ENCODE data around the gene RBBP8NL. TPM values are rescaled to one million over a fixed set of nuclear protein-coding genes. Genes with fewer than 3 reads are reported as not detected.

RBBP8NL gene
- total and polyA plus RNA-seq, 2 donors (not counting 1 experiment from before 2014, with no cell fraction given) = not detected

- Histone ChIP-seq H3K4me2 (ENCODE audit: extremely low read depth, insufficient read depth, low read length) (no peak overlapping the region), H4K20me1 (ENCODE audit: control insufficient read depth, extremely low read depth, insufficient read depth, low read length) (no peaks in the 10 kb centered on the region), H3K27me3 (ENCODE audit: control insufficient read depth, insufficient read depth, low read length) (peaks cover 4% of the 10 kb centered on the region), H3K27ac (ENCODE audit: insufficient read depth, low read length) (no peak overlapping the region), H2AFZ (ENCODE audit: low read length) (no peak overlapping the region), H3K36me3 (ENCODE audit: control insufficient read depth, insufficient read depth, low read length) (no peaks in the 10 kb centered on the region), H3K4me1 (ENCODE audit: control insufficient read depth, extremely low read depth, insufficient read depth, low read length) (no peaks in the 10 kb centered on the region), H3K9me3 (ENCODE audit: control insufficient read depth, insufficient read depth, low read depth, low read length) (no peaks in the 10 kb centered on the region), H3K79me2 (ENCODE audit: control insufficient read depth, insufficient read depth, low read length) (no peaks in the 10 kb centered on the region), H3K4me3 (replicated peaks in 1 of 4; ENCODE audit: control extremely low read depth in 1 of 4, insufficient read depth in 1 of 4, low read depth in 3 of 4, low read length in 4 of 4) (no peak overlapping the region), H3K9ac (ENCODE audit: insufficient read depth, low read length) (no peak overlapping the region)
- DNase-seq (ENCODE audit: low read depth in 2 of 2) = no peak
- TF ChIP-seq CTCF (conservative IDR thresholded peaks at IDR 0.05 in 1 of 2, IDR thresholded peaks at IDR 0.05 in 1 of 2; ENCODE audit: low read depth in 1 of 2, low read length in 2 of 2) = no peak
- TF ChIP-seq EZH2 (IDR thresholded peaks at IDR 0.05; ENCODE audit: low read length, missing control alignments) = no peak
These were observed 1.9 kb downstream of the RBBP8NL start for GRCh38 chr20:62425281-62426058.

GRCh38 chr20:62424249-62425107 lies 2.9 kb downstream of the RBBP8NL start:
- H3K36me3 ChIP-seq (ENCODE audit: control insufficient read depth, insufficient read depth, low read length) = no peaks in the 10 kb centered on the region
- no peak overlapping the region for H2AFZ ChIP-seq (ENCODE audit: low read length)
- H3K79me2 ChIP-seq (ENCODE audit: control insufficient read depth, insufficient read depth, low read length) = no peaks in the 10 kb centered on the region
- H3K9ac ChIP-seq (ENCODE audit: insufficient read depth, low read length) = no peak overlapping the region
- no peak for TF ChIP-seq EZH2 (IDR thresholded peaks at IDR 0.05; ENCODE audit: low read length, missing control alignments)
- H3K9me3 ChIP-seq (ENCODE audit: control insufficient read depth, insufficient read depth, low read depth, low read length) = no peaks in the 10 kb centered on the region
- no peak overlapping the region for H3K4me2 ChIP-seq (ENCODE audit: extremely low read depth, insufficient read depth, low read length)
- H3K4me3 ChIP-seq (replicated peaks in 1 of 4; ENCODE audit: control extremely low read depth in 1 of 4, insufficient read depth in 1 of 4, low read depth in 3 of 4, low read length in 4 of 4) = no peak overlapping the region
- no peak overlapping the region for H3K27ac ChIP-seq (ENCODE audit: insufficient read depth, low read length)
- peaks cover 4% of the 10 kb centered on the region for H3K27me3 ChIP-seq (ENCODE audit: control insufficient read depth, insufficient read depth, low read length)
- H3K4me1 ChIP-seq (ENCODE audit: control insufficient read depth, extremely low read depth, insufficient read depth, low read length) = no peaks in the 10 kb centered on the region
- no peaks in the 10 kb centered on the region for H4K20me1 ChIP-seq (ENCODE audit: control insufficient read depth, extremely low read depth, insufficient read depth, low read length)
- DNase-seq (ENCODE audit: low read depth in 2 of 2) = no peak

- no peak overlapping the region for H3K9ac ChIP-seq (ENCODE audit: insufficient read depth, low read length)
- H3K4me2 ChIP-seq (ENCODE audit: extremely low read depth, insufficient read depth, low read length) = no peak overlapping the region
- H4K20me1 ChIP-seq (ENCODE audit: control insufficient read depth, extremely low read depth, insufficient read depth, low read length) = no peaks in the 10 kb centered on the region
- DNase-seq (ENCODE audit: low read depth in 2 of 2) = no peak
- no peaks in the 10 kb centered on the region for H3K27me3 ChIP-seq (ENCODE audit: control insufficient read depth, insufficient read depth, low read length)
- no peak overlapping the region for H3K4me3 ChIP-seq (replicated peaks in 1 of 4; ENCODE audit: control extremely low read depth in 1 of 4, insufficient read depth in 1 of 4, low read depth in 3 of 4, low read length in 4 of 4)
- H3K4me1 ChIP-seq (ENCODE audit: control insufficient read depth, extremely low read depth, insufficient read depth, low read length) = no peaks in the 10 kb centered on the region
- TF ChIP-seq CTCF (conservative IDR thresholded peaks at IDR 0.05 in 1 of 2, IDR thresholded peaks at IDR 0.05 in 1 of 2; ENCODE audit: low read depth in 1 of 2, low read length in 2 of 2) (no peak), EZH2 (IDR thresholded peaks at IDR 0.05; ENCODE audit: low read length, missing control alignments) (no peak)
- no peak overlapping the region for H2AFZ ChIP-seq (ENCODE audit: low read length)
- no peaks in the 10 kb centered on the region for H3K79me2 ChIP-seq (ENCODE audit: control insufficient read depth, insufficient read depth, low read length)
- no peak overlapping the region for H3K27ac ChIP-seq (ENCODE audit: insufficient read depth, low read length)
- no peaks in the 10 kb centered on the region for H3K9me3 ChIP-seq (ENCODE audit: control insufficient read depth, insufficient read depth, low read depth, low read length)
- no peaks in the 10 kb centered on the region for H3K36me3 ChIP-seq (ENCODE audit: control insufficient read depth, insufficient read depth, low read length)
These were observed 4.0 kb downstream of the RBBP8NL start for GRCh38 chr20:62423326-62423706.

Measured in fibroblast of lung (primary cell).